Measurements from ENCODE around the gene PLEKHG5.

PLEKHG5 gene, protein sequence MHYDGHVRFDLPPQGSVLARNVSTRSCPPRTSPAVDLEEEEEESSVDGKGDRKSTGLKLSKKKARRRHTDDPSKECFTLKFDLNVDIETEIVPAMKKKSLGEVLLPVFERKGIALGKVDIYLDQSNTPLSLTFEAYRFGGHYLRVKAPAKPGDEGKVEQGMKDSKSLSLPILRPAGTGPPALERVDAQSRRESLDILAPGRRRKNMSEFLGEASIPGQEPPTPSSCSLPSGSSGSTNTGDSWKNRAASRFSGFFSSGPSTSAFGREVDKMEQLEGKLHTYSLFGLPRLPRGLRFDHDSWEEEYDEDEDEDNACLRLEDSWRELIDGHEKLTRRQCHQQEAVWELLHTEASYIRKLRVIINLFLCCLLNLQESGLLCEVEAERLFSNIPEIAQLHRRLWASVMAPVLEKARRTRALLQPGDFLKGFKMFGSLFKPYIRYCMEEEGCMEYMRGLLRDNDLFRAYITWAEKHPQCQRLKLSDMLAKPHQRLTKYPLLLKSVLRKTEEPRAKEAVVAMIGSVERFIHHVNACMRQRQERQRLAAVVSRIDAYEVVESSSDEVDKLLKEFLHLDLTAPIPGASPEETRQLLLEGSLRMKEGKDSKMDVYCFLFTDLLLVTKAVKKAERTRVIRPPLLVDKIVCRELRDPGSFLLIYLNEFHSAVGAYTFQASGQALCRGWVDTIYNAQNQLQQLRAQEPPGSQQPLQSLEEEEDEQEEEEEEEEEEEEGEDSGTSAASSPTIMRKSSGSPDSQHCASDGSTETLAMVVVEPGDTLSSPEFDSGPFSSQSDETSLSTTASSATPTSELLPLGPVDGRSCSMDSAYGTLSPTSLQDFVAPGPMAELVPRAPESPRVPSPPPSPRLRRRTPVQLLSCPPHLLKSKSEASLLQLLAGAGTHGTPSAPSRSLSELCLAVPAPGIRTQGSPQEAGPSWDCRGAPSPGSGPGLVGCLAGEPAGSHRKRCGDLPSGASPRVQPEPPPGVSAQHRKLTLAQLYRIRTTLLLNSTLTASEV

DNA sequence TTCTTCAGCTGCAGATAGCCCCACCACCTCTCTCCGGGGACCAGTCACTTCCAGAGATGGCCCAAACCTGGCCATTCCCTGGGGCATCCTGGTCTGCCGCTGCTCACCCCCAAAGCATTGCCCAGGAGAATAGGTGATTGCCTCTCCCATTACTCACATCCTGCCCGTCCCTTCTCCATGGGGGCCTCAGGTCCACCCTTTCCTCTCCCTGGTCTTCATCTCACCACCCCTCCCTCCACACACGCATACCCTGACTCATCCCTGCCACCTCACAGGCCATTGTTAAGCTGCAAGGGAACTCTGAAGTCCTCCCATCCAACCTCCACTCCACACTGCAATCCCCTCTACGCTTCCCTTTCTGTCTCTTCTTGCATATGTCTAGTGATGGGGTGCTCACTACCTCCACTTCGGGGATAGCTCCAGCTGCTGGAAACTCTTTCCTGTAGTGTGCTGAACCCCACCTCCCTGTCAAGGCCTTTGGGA is at the start of gene PLEKHG5:
Gene PLEKHG5, minus strand, starts transcription at position 188 of the 483 bp plus-strand sequence. CDS start 14,096 bp downstream, outside the sequence.
- no peak for DNase-seq (ENCODE audit: low spot score)

DNA sequence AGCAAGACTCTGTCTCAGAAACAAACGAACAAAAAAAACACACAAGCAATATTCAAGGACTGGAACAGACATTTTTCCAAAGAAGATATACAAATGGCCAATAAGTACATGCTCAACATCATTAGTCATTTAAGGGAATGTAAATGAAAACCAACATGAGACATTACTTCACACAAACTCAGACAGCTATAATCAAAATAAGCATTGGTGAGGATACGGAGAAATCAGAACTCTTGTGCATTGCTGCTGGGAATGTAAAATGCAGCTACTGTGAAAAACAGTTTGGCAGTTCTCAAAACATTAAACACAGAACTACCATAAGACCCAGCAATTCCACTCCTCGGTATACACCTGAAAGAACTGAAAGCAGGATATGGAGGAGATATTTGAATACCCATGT is 47.5 kb upstream of the PLEKHG5 start:
- no peak for DNase-seq (ENCODE audit: low spot score)

DNA sequence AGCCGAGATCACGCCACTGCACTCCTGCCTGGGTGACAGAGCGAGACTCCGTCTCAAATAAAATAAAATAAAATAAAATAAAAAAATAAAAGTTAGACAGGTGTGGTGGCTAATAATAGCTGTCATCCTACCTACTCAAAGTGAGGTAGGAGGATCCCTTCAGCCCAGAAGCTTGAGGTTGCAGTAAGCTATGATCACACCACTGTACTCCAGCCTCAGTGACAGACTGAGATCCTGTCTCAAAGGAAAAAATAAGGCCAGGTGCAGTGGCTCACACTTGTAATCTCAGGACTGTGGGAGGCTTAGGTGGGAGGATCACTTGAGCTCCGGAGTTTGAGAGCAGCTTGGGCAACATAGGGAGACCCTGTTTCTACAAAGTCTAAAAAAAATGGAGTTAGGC is 44.8 kb upstream of the PLEKHG5 start:
- no peak for DNase-seq (ENCODE audit: low spot score)

DNA sequence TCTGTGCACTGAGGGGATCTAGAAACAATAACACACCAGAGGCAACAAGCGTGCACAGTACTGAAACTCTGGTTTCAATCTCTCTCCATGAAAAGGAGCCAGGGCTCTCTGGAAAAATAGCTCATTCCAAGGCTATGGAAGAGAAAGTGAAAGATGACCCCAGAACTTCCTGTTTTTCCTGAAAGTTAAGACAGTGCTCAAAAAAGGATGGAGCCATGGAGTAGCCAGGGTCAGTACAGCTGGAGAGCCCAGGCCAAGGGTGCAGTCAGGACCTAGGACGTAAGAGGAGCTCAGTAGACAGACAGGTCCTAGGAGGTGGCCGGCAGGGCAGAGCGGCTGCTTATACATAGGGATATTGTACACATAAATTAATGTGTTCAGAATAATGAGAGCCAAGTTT is 43.7 kb upstream of the PLEKHG5 start:
- no peak for DNase-seq (ENCODE audit: low spot score)

DNA sequence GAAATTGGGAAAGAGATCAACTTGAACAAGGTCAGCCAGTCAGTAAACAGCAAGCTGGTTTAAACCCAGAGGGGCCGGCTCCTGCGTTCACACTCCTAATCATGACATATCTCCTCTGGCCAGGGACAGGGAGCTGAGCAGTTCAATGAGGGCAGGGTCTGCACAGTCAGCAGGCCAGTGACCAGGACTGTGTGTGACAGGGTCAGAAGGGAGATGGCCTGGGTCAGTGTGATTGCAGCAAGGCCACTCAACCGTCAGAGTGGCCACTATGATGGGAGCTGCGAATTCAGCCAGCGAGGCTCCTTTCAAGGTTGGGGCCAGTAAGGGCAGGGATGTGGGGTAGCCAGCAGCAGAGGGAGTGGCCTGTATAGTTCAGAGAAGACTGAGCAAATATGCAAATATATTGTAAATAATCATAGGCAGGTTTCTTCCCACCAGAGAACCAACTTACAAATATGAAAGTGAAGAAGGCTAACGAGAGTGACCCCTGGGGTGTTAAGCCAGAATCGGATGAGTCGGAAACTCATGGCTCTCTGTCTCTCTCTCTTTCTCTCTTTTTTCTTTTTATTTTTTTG is 42.9 kb upstream of the PLEKHG5 start:
- no peak for DNase-seq (ENCODE audit: low spot score)

DNA sequence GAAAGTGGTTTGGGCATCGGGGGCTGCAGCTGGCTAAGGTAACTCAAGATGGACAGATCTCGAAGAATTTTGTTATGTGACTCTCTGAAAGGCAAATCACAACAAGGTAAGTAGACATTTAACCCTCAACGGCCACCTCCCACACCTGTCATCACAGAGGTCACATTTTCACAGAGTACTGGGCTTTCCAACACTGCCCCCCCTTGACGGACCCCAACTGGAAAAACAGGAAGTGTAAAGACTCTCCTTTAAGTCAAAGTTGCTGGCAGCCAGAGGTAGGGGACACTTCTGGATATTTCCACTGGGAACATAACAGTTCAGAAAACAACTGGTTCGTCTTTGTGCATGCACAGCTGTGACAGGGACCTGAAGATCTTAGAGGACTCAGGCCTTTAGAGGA is 40.5 kb upstream of the PLEKHG5 start:
- DNase-seq (ENCODE audit: low spot score), result no peak

DNA sequence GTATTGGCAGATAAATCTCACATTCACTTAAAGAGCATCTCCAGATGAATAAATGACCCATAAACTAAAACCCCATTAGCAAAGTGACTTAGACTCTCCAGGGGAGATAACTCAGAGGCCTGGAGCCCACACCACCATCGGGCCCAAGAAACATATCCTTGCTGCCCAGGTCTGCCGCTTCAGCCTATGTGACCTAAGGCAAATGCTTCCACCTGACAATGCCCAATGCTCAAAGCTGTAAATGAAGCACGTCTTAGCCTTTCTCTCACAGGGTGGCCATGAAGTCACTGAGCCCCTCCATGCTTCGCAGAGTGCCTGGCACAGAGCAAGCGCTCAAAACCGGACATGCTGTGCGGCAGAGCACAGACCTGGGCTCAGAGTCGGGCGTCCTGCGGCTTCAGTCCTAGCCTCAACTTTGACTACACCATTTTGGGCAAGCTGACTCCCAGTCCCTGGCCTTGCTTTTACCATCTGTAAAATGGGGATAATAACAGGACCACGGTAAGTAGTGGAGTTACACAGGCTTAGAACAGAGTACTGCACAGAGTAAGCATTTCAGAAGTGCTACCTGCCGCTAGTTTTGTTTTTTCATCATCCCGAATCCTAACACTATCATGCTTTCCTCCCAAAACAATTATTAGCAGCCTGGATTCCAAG is 39.2 kb upstream of the PLEKHG5 start:
- no peak for DNase-seq (ENCODE audit: low spot score)

DNA sequence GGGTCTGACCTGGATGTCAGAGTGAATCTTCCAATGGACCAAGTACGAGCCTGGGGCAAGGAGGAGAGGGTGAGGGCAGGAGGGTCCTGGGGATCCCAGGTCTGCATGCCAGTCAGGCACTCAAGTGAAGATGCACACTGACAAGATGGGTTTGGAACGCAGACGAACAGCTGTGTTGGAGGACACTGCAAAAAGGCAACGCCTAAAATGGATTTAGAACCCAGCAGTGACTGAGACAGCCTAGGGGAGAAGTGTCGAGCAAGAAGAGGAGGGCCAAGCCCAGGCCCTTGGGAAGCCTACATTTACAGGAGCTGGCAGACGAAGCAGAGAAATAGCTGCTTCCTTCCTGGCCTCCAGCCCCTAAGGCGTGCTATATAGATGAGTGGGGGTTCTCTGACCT is 37.0 kb upstream of the PLEKHG5 start:
- DNase-seq (ENCODE audit: low spot score), result no peak

DNA sequence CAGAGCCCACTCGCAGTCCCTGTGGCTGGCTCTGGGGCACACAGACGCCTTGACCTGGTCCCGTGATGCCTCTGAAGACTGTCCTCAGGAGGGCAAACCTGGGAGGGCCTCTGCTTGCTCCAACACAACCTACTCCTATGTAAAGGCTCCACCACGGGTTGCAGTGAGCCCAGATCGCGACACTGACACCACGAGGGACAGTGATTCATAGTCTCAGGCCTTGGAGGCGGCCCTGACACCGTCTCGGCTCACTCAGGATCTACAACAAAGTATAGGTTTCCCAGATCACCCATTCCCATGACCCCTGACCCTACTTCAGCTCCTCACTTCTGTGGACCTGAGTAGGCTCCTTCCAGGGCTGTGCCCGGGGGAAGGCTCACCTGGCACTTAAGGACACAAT is 34.8 kb upstream of the PLEKHG5 start:
- DNase-seq (ENCODE audit: low spot score), result no peak

DNA sequence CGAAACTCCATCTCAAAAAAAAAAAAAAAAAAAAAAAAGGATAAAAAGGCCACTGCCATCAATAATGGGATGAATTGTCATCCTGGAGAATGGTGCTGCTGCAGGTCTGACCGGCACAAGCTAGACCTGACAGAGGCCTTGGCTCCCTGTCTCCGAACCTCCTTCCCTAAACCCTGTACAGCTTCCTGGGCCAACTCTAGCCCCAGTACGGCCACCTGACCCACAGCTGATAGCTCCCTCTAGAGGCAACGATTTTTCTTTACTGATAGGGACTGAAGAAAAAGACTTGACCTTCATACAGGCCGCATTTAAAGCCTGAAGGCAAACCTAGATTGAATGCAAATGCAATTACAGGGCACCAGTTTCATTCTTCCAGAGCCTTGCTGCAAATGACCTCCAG is 32.1 kb upstream of the PLEKHG5 start:
- no peak for DNase-seq (ENCODE audit: low spot score)

DNA sequence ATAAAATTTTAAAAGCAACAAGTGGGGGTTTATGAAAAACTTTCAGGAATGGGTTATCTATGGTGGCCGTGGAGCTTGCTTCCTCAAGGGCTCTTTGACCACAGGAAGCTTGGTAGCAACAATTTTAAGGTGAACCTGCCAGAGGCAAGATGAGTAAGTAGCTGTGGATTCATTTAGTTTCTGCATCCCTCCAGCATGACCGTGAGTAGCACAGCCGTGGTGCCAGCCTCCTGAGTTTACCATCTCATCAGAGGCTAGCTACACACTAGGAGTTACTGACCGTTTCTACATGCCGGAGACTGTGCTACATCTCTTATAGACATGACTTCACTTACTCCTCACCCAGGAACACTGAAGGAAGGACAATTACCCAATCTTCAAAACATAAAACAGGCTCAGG is 30.1 kb upstream of the PLEKHG5 start:
- DNase-seq (ENCODE audit: low spot score), result no peak

DNA sequence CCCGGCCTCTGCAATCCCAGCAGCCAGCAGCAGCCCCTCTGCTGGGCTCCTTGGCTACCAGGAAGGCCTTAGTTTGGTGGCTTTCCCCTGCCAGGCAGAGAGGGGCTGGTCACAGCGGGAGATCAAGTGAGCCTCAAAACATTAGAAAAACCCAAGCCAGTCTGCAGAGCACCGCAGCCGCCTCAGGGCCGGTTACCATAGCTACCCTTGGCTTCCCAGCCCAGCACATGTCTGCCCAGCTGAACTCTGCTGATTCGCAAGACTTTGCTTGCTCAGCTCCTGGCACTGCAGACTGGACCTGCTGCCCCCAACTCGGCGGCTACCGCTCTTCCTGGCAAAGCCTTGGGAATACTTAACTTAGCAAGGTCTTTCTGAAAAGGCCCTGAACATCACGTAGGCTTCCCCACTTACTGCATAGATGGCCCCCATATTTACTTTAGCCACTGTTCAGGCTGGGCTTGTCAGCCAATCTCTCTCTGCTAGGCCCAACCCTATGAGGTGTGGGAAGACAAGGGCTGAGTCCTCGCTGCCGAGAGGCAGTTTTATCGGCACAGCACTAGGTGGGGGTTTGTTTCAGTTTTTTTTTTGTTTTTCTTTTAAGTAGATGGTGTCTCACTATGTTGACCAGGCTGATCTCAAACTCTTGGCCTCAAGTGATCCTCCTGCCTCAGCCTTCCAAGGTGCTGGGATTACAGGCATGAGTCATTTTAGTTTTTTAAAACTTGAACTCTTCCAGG is 28.6 kb upstream of the PLEKHG5 start:
- DNase-seq (ENCODE audit: low spot score), result no peak

DNA sequence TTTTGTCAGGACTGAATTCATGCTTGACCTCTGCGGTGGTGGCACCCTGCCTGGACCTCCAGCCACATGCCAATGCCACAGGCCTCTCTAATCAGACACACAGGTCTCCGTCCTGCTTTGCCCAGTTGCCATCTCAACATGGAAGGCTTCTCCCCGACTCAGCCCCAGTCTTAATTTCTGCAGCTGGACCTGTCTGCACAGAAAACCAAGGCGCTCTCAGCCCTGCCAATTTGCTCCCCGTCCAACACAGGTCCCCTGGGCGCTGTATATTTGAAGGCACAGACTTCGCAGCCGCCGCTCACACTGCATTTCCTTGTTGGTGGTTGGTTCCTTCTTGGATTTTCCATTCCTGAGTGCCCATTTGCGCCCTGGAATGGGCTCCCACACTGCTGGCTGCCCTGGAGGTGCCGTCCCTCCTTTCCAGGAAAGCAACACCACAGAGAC is 28.0 kb upstream of the PLEKHG5 start:
- no peak for DNase-seq (ENCODE audit: low spot score)

DNA sequence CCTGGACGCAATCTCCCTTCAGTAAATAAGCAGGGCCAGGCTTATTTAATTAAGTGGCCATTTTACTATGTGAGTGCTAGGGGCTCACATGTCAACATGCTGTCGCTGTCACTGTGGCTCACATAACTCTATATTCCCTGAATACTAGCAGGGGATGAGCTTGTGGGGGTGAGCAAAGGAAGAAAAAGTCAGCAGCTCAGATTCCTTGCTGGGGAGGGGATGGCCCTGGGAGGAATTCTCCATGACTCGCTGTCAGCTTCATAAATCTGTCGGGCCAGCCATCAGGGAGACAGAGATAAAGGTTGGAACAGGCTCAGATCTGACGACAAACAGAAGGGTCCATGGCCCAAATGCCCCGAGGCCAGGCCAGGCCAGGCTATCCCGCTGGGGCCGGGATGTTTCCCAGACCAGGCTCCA is 26.0 kb upstream of the PLEKHG5 start:
- DNase-seq (ENCODE audit: low spot score), result no peak

DNA sequence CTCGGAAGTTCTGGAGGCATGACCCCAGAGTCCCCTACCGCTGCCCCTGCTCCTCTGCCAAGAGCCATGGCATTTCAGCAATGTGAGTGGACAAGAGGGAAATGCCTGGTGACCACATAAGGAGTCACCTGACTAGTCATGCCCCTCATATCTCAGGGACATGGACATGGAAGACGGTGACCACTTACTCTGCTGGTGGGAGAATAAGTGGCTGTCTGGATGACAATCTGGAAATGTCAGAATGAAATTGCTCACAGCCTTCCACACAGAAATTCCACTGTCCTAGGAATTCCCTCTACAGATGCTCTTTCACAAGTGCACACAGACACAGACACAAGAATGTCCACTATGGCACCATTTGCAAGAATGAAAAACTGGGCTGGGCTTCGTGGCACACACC is 24.3 kb upstream of the PLEKHG5 start:
- DNase-seq (ENCODE audit: low spot score), result no peak

DNA sequence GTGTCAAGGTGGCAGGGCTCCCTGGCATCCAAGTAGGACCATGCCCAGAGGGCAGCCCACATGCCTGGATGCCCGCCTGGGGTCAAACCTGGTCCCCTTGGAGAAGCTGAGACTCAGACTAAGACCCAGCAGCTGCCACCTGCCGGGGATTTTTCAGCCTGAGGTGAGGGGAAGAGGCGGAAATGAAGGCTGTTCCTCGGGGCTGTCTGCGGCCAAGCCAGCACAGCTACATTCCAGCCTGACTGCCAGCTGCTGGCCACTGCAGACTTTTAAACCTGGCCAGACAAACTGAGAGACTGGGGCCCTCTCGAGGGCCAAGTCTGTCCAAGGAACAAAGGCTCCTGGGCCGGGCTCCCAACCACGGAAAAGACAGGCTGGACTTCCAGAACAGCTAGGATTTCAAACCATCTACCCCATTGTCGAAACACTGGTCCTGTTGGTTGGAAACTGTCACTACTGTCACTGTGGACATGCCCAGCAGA is 21.9 kb upstream of the PLEKHG5 start:
- DNase-seq (ENCODE audit: low spot score), result no peak

DNA sequence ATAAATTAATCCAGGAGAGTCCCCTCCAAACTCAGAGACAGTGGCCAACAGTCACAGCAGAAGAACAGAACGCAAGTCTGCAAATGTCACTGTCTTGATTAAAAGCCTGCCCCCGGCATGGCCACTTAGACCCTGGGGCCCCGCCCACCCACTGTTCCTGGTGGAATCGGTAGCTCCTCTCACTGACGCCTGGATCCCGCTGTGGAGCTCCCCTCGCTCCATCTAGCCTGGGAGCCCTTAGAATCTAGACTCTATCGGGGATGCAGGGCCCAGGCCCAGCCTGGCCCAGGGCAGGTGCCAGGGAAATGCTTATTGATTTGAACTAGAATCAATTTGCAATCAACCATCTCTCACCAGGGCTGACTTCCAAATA is 21.4 kb upstream of the PLEKHG5 start:
- no peak for DNase-seq (ENCODE audit: low spot score)

DNA sequence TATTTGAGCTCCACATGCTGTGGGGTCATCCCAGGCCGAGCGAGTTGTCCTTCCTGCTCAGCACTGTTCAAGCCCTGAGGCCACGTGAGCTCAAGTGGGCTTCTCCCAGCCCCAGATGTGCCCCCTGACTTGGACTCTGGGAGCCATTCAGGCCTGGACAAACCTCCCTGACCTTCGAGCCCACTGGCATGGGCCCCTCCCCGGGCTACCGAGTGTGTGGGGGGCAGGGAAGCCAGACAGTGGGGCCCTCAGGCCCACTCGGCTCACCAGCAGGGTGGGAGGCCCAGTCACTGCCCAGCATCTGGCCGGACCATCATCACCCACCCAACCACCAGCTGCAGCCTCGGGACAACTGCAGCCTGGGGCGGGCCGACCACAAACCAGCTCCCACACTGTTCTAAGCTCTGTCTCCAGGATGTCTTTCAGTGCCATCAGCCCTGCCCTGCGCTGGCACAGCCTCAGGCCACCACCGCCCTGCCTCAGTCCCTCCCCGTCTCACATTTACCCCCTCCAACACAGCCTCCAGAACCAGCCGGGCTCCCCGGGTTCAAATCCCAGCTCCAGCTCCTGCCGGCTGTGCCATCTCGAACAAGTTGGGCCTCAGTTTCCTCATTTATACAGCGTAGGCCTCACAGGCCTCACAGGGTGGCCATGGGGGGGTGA is 20.9 kb upstream of the PLEKHG5 start:
- DNase-seq (ENCODE audit: low spot score), result no peak

DNA sequence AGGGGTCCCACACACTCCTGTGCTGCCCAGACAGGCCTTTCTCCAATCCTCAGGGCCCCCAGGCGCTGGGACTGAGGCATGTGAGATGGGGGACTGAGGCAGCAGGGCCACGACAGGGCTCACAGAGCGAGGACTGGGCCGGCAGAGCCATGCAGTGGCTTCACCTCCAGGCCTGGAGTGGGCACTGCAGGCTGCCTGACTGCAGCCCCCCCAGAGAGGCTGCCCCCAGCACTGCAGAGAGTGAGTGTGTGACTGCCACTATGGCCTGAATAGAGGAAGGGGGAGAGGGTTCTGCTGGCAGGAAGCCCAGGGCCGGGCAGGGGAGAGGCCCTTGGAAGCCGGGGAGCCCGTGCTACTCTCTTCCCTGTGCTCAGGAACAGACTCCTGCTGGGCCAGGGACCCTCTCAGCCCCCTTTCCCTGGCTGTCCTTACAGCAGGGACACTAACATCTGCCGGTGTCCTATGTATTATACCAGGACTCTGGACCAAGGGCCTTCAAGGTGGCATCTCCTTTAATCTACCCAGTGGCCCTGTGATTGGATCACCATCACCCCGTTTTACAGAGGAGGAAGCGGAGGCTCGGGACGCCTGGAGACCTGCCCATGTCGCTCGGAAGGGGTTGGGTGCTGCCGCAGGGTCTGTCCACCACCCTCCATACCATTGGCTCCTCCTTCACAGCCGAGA is 20.2 kb upstream of the PLEKHG5 start:
- DNase-seq (ENCODE audit: low spot score), result no peak

DNA sequence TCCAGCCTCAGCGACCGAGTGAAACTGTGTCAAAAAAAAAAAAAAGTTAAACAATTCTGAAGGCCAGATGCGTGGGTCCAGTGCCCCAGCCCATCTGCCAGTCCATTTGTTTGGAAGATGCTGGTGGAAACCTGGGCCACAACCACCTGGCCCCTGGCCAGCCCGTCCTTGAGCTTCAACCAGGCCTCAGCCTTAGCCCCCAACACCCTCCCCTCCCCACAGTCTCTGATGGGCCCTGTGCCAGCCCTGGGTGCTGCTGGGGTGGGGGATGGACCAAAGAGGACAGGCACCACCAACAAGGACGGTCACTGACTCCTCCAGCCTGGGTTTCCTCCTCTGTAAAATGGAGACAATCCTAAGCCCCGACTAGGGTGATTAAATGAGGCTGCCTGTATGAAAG is 19.6 kb upstream of the PLEKHG5 start:
- DNase-seq (ENCODE audit: low spot score), result no peak

Measured in CD4-positive, alpha-beta T cell treated with Interleukin-6 at 100 ng/mL for 8 hours (primary cell).